ENCODE measurements around the gene MC1R. TPM values are rescaled to one million over a fixed set of nuclear protein-coding genes. Genes with fewer than 3 reads are reported as not detected.

MC1R gene
- total and polyA plus RNA-seq, 10 of the 15 experiments (the other 5 are each of a cell fraction or from before 2014, with no cell fraction given), result 0.06 to 2.3 (median 0.45) TPM

DNA sequence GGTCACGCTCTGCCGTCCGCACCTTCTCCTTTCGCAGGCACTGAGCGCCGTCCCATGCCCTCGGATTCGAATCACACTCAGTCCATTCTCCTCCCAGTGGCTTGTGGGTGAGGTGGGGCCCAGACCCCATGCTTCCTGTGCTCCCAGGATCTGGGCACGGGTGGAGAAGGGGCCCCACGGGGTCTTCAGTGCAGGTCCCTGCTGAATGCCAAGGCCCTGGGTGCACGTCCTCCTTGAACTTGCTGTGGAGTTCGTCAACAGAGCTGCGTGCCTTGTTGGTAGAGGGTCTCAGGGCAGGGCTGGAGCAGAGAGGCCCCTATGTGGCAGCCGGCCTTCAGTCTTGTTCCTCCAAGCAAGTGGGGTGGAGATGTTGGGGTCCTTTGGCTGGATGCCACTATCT, 7.3 kb upstream of the MC1R start (continued):
- TF ChIP-seq, protein P1, sequence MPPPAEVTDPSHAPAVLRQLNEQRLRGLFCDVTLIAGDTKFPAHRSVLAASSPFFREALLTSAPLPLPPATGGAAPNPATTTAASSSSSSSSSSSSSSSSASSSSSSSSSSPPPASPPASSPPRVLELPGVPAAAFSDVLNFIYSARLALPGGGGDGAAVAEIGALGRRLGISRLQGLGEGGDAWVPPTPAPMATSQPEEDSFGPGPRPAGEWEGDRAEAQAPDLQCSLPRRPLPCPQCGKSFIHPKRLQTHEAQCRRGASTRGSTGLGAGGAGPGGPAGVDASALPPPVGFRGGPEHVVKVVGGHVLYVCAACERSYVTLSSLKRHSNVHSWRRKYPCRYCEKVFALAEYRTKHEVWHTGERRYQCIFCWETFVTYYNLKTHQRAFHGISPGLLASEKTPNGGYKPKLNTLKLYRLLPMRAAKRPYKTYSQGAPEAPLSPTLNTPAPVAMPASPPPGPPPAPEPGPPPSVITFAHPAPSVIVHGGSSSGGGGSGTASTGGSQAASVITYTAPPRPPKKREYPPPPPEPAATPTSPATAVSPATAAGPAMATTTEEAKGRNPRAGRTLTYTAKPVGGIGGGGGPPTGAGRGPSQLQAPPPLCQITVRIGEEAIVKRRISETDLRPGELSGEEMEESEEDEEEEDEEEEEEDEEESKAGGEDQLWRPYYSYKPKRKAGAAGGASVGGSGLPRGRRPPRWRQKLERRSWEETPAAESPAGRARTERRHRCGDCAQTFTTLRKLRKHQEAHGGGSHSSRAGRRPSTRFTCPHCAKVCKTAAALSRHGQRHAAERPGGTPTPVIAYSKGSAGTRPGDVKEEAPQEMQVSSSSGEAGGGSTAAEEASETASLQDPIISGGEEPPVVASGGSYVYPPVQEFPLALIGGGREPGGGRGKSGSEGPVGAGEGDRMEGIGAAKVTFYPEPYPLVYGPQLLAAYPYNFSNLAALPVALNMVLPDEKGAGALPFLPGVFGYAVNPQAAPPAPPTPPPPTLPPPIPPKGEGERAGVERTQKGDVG (CRISPR knock-in tag; IDR thresholded peaks at IDR 0.05), result no peak
- TF ChIP-seq ZZZ3 (IDR thresholded peaks at IDR 0.05; ENCODE audit: control insufficient read depth, insufficient read length, low read depth) (no peak), PAX8 (IDR thresholded peaks at IDR 0.05) (no peak)

DNA sequence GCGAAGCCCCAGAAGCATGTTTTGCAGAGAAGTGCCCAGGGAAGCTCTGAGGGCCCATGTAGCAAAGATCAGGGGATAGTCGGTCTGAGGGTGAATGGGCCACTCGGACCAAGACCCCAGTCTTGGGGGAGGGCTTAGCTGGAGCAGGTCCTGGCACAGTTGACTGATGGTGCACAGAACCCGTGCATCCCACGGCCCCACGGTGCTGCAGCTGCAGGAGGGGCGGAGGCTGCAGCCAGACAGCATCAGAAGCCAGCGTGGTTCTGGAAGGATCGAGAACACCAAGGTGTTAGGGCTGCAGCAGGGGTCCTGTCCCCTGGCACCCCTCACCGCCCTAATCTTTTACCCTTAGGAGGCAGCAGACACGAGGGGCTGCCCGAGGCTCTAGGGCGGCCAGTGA, 6.5 kb upstream of the MC1R start:
- TF ChIP-seq EP300 (IDR thresholded peaks at IDR 0.05; ENCODE audit: borderline replicate concordance in 1 of 2, control insufficient read depth in 1 of 2, low read depth in 2 of 2, low read length in 2 of 2) (no peak), POLR2A (IDR thresholded peaks at IDR 0.05; ENCODE audit: low read depth, low read length) (peak; percentile 42; the same call in 1 of the 2 replicates)
- ATAC-seq, result no peak
- H3K9ac ChIP-seq (ENCODE audit: control insufficient read depth, insufficient read depth, low read length), result no peak overlapping the region
- ChIA-PET RAD21 (ENCODE audit: unreplicated experiment) (no interaction called here), SMC1A (ENCODE audit: uncharacterized antibody, unreplicated experiment) (no interaction called here), POLR2A (no interaction called here), CTCF (no interaction called here)
- intact Hi-C loops (cut with micrococcal nuclease; ENCODE audit: unreplicated experiment) (loop anchor here (10.0 kb wide), 1 partner anchor 207 kb away; the partner anchor contains the start of gene SPATA2L), in situ Hi-C loops (cut with MboI) (no loop called here)
- FAIRE-seq, result no peak
- 0 out of 2 replicates have a peak, but pooled peaks cover under 1% of the 10 kb centered on the region for H3K4me1 ChIP-seq (ENCODE audit: control insufficient read depth, insufficient read depth, low read length)
- H3K4me3 ChIP-seq, result no peak overlapping the region
- H4K20me1 ChIP-seq (ENCODE audit: control insufficient read depth, insufficient read depth), result no peaks in the 10 kb centered on the region; the same call in 1 of the 2 replicates
- no peaks in the 10 kb centered on the region for H3K79me2 ChIP-seq (ENCODE audit: control insufficient read depth, insufficient read depth, low read length)
- no peak overlapping the region for H3K27ac ChIP-seq (ENCODE audit: control insufficient read depth, insufficient read depth)
- no peaks in the 10 kb centered on the region; the same call in 2 of the 3 replicates for H3K9me3 ChIP-seq (replicated peaks; ENCODE audit: control insufficient read depth, insufficient read depth, low read length)
- no TSS peak for BruUV-seq (replicated peaks)
- WGBS (ENCODE audit: insufficient coverage, insufficient replicate concordance, low lambda C conversion rate, missing lambda C conversion rate), result 85% methylated on average over 13 of the region's 13 CpGs
- no peak overlapping the region for H3K4me2 ChIP-seq (ENCODE audit: control insufficient read depth, insufficient read depth)
- no peak overlapping the region for H2AFZ ChIP-seq (ENCODE audit: control insufficient read depth, low read depth, low read length)
- no peaks in the 10 kb centered on the region for H3K27me3 ChIP-seq (replicated peaks in 1 of 2; ENCODE audit: control insufficient read depth in 2 of 2, insufficient read depth in 2 of 2, low read length in 1 of 2)
- DNase-seq (ENCODE audit: low read depth, low spot score), result no peak
- H3K36me3 ChIP-seq (ENCODE audit: control insufficient read depth in 2 of 2, insufficient read depth in 2 of 2, low read length in 1 of 2), result peaks cover 5 to 10% of the 10 kb centered on the region in 2 experiments
